Activated T-cell treated with anti-CD3 and anti-CD28 coated beads for 24 hours (primary cell): Measurements from ENCODE around the gene ITPK1.

Experiments used
- DNase-seq: peaks from one replicate; pipeline ENCODE4 v3.0.0-alpha.2; 2020; ENCODE audit warnings: low read depth

ITPK1 gene

DNA sequence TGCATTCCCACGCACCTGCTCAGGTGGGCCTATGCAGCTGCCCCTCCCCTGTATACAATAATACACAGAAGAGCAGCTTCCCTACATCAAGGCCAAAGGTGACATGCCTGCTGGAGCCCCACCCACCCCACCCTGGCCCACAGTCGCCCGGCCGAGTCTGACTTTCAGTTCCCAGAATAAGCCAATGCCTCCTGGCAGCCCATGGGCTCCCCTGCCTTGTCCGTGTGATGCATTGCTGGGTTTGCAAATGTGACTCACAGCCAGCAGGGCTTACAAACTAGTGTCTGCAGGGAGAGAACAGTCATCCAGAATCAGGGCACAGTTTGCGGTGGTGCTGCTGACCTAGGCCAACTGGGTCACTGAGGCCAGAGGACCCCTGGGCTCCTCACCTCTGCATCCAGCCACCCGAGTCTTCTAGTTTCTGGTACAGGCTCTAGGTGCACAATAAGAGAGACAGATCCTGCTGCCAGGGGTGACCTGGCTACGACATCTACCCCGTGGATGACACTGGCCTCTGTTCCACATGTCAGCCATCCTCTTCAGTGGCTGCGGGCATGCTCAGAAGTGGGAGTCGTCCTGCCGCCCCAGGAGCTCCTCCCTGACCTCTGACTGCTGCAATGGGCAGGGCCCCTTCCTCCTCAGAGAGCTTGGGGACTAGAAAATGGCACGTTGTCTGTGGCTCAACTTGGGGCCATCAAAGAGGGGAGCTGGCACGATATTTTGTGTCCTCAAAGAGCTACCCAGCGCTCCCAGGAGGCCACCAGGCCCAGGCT, 108.3 kb downstream of the ITPK1 start:
- no peak for DNase-seq

GRCh38 chr14:93006567-93007051, 109.1 kb downstream of the ITPK1 start:
- DNase-seq = no peak

DNA sequence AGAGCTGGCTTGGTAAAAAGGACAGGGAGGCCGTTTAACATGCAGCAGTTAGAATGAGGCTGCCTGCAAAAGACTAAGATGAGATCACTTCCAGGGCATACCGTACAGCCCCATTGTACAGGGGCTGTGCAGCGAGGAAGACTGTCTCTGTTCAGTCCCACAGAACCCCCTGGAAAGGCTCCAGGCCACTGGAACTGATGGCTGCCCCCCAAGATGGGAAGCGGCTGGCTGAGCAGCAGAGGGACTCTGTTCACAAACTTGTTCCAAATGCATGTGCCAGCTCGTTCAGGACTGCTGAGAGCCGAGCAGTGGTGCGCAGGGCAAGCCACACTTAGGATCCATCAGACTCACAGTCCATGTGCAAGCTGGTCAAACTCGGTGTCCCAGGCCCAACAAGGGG, 109.9 kb downstream of the ITPK1 start:
- DNase-seq = no peak

DNA sequence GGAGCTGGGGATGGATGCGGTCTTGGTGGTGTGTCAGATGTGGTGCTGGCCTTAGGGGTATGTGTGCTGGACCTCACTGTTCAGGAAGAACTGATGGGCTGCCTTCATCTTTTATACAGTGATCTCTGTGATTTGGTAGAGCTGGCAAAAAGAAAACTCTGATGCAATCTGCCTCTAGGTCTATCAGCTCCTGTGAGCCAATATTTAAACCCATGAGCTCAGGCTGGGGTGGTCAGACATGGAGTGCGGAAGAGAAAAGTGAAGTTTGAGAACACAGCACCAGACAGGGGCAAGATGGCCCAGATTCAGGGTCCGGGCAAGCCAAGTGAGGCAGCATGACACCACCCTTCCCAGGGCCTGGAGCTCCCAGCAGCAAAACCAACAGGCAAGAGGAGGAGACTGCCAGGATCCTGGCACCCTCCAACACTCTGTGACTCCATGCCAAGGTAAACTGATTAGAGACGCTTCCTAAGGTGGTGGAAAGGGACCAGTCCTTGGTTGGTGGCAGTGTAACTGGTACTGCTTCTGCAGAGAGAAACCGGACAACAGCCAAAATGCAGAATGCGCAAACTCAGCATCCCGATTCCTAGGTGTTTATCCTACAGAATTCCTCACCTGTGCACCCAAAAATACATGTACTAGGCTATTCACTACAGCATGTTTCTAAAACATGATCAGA, 110.5 kb downstream of the ITPK1 start:
- DNase-seq = no peak

- DNase-seq = no peak
Measured at GRCh38 chr14:93004699-93005082, 111.0 kb downstream of the ITPK1 start.

GRCh38 chr14:93003945-93004698, 111.6 kb downstream of the ITPK1 start:
- no peak for DNase-seq

GRCh38 chr14:93002851-93003298, 112.8 kb downstream of the ITPK1 start:
- DNase-seq = no peak

DNA sequence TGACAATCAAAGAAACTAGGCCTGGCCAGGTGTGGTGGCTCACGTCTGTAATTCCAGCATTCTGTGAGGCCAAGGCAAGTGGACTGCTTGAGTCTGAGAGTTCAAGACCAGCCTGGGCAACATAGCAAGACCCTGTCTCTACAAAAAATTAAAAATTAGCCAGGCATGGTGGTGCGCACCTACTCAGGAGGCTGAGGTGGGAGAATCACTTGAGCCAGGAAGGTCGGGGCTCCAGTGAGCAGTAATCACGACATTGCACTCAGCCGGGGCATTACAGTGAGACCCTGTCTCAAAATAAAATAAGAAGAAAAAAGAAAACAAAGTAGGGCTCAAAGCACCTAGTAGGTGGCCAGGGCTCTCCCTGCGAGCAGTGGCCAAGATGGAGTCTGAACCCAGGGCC, 113.7 kb downstream of the ITPK1 start:
- DNase-seq = no peak

DNA sequence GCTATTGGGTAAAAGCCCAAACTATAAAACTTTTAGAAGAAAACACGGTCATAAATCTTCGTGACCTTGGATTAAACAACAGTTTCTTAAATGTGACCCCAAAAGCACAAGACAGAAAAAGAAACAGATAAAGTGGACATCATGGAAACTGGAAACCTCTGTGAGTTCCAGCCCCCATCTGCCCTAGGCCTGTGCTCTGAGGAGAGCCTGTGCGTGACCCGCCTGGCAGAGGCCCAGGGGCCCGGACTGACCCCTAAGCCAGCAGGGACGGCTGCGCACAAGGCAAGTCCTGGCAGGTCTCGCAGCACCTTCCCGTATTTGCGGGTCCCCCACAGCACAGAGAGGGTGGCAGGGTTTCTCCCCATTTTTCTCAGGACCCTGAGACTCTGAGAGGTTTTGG, 116.8 kb downstream of the ITPK1 start:
- no peak for DNase-seq

DNA sequence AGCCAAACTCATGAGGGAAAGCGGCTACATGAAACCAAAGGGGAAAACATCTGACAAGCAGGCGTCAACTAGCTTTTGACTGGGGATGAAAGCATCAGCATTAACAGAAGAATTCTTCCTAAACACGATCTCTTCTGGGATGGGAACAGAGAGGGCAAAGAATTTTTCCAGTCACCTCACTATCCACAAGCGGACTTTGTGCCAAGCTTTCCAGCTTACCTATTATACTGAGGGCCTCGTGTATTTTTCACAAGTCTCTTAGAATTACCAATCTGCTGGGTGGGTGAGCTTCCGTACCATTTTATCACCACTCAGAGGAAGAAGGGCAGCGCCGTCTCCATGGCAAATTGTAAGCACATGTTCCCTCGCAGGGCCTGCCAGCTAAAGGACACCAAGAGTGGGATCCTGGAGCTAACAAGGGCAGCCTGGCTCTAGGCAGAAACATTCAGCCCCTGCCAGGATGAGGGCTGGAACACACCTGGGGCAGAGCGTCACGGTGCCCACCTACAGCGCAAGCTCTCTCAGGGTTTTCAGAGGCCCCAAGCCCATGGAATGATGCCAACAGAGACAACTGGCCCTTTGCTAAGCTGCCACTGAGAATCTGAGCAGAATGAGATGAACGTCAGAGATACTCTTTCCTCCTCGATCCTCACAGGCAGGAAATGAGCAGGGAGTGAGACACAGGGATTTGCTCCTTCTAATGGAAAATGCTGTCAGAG, 118.2 kb downstream of the ITPK1 start:
- DNase-seq = no peak

DNA sequence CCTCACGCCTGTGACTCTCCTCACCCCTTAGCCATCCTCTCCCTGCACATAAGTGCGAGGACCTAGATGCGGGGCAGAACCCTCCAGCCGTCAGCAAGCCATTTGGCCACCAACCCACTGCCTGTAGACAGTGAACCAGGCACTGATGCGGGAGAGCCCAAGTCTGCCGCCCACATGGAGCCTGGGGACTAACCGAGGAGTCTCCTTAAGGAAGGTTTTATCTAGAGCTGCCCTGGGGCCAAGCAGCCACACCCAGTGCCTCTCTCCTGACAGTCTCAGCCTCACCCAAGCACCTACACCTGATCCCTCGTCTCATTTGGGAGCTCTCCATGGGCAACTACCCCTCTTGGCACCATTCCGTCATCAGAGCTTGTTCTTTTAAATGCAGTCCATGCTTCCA, 120.1 kb downstream of the ITPK1 start:
- DNase-seq = no peak

- DNase-seq = no peak
Measured at GRCh38 chr14:92994942-92995341, 120.8 kb downstream of the ITPK1 start.

DNA sequence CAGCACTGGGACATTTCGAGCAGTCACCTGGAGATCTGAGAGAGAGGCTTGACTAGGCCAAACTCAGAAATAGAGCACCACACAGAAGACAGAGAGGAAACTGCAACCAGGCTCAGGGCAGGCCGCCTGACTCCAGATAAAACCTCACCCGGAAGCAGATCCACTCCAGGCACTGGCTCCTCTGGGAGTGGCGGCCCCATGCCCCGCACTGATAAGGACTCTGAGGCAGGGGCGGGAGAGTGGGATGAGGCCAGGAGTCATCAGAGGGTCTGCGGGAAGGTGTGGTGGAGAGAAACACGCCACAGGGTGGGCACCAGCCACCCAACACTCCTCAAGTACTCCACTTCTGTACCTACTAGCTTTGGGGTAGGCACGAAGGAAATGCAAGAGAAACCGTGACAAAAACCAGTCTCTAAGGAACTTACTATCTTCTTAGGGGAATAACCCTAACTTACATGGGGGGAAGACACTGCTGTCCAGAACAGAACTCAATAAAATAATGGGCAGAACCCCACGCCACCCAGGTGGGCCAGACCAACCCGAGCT, 121.5 kb downstream of the ITPK1 start:
- DNase-seq = no peak

GRCh38 chr14:92993302-92993701, 122.4 kb downstream of the ITPK1 start:
- DNase-seq = no peak

DNA sequence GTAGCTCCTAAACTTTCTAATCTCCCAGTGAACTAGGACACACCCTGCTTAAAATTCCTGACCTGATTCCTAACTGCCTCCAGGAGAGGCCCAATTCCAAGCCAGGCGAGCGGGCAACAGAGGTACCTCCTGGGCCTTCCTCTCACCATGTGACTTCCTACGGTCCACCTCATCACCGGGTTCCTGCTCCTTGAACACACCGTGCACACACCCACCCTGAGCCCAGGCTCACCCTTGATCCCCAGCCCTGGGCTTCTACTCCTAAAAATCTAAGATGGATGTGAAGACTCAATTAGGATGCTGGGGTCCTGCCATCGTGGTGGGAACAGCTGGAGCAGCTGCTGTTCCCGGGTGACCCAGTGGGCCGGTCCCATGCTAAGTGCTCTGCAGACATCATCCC, 124.2 kb downstream of the ITPK1 start:
- DNase-seq = no peak

DNA sequence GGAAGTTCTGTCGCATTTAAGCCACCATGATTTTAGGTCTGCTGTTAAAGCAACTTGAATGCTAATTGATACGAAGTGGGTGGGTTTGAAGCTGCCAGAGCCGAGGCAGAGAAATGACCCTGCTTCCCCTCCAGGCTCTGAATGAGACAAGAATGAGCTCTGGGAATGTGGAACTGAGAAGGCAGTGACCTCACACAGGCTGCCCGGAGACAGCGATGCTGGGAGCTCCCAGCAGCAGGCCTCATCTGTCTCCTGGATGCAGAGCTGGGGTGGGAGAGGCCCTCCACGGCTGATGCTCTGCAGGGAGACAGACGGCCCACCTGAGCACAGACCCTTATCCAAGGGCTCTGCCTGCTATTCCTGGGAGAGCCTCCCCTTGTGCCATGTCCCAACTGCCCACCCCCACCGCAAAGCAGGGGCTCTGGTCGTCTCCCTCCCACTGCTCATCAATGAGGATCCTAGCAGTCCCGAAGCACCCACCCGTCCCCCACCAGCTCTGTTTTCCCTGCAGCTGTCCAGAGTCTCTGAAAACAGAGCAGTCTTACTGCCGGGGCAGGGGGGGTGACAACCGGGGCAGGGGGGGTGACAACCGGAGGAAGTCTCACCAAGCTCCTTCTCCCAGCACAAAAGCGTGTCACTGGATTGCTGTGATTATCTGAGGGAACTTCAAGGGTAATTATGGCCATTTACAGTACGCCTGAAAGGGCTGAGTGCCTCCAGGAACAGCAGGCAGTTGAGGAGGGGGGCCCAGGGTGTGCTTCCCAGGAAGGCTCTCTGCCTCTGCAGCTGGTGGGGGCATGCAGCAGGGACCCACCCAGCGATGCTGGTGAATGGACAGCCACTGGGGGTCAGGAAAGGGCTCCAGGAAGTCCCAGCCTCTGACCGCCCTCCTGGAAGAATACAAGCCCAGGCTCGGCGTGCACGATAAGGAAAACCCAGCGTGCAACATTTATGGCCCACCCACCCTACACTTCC, 125.0 kb downstream of the ITPK1 start:
- DNase-seq = no peak

DNA sequence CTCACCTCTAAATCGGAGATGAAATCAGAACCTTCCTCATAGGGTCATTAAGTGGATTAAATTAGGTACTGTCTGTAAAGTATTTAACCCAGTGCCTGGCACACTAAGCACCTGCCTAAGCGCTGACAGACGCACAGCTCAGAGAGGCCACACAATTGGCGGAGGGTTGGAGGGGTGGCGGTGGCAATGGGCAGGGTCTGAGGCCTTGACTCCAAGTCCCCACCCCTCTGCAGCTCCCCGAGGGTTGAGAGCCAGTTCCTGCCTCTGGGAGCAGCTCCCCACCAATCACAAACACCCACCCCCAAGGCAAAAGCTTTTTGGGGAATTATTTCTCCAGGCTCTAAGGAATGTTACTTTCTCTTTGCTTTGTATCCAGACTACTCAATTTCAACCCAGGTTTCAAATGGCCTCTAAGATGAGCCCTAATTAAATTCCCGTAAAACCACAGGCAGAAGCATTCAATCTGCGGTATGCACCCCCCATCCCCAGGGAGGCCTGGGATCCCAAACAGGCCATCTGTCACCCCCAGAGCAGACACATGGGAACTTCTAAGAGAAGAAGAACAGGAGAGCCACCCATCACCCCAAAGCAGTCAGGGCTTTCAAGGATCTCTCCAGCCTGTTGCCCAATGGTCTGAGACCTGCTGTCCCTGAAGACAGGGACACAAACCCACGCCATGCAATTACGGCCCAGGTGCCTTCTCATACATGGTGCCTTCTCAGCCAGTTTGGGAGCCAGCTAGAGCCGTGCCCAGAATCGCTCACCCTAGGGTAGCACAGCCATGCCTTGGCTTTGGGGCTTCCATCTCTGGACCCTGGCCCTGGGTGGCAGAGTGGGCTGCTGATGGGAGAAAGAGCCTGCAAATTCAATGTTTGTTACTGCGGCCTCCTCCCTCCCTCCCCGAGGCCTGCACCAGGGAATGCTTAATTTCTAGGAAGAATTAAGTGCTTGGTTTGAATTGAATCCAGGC, 126.7 kb downstream of the ITPK1 start:
- DNase-seq = no peak

DNA sequence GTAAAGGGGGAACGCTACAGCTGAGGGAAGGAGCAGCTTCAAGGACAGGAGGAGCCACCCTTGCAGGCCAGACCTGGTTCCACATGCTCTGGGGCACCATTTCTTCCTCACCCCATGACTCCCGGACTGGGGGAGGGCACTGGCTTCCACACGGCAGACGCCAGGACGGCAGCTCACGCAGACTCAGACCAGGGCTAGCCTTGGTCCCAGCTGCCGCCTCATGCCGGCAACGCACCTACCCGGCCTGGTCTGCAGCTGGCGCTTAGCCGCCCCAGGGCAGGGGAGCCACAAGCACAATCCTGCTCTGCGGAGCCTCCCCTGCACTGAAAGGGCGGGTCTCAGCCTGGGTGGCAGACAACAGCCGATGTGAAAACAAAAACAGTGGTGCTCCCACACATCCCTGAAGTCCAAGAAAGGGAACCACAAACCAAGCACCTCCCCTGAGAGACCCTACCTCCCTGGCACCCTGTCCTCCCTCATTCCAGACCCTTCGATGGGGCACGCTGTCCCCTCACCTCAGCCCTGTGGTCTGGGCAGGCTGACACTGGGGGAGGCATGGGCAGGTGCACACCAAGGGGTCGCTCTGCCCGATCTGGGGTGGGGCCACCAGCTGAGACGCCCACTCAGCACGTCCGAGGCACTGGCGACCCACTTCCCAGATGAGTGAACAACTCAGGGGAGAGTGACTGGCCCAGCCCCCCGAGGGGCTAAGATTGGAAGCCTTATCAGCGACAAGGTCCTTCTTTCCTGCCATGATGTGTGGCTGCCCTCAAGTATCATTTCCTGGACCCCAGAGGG, 127.8 kb downstream of the ITPK1 start:
- no peak for DNase-seq

DNA sequence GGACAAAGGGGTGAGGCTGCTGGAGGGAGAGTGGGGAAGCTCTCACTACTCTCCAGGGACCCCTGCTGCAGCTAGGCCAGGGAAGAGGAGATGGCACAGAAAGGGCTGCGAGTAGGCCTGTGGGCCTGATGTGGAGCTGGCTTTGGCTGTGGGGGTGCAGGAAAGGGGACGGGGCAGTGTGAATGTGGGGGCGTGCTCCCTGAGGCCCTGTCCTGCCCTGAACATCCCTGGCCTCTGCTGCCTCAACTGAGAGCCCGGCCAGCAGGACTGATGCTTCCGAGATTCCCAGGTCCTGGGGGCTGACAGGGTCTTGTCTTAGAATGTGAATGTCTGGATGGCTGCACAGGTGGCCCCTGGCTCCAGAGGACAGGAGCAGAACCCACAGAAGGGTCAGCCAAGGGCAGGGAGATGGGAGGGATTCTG, 128.6 kb downstream of the ITPK1 start:
- DNase-seq = no peak
